Testis (tissue), 5 donors: ENCODE results near the gene ZNF780B. TPM values are rescaled to one million over a fixed set of nuclear protein-coding genes. Genes with fewer than 3 reads are reported as not detected.
A peak's percentile ranks its signal among the peaks of the same experiment; 100 is the strongest.

ENCODE experiments used
- DNase-seq: peaks from one replicate; pipeline ENCODE4 v3.0.0-alpha.2; 2019
- H3K27ac ChIP-seq, 2 donors: fragments of 200-600 bp; sonication (generic); one replicate each; pipeline ENCODE4 v1.5.1; 2019
- H3K27me3 ChIP-seq: fragments of 200-600 bp; sonication (generic); one replicate; pipeline ENCODE4 v1.5.1; 2019
- H3K36me3 ChIP-seq: fragments of 200-600 bp; sonication (generic); one replicate; pipeline ENCODE4 v1.5.1; 2017; ENCODE audit warnings: low read depth; ENCODE audit errors: missing control alignments
- H3K4me1 ChIP-seq: fragments of 200-600 bp; sonication (generic); one replicate; pipeline ENCODE4 v1.5.1; 2019
- H3K4me3 ChIP-seq, 2 donors: fragments of 200-600 bp; sonication (generic); one replicate each; pipeline ENCODE4 v1.5.1; 2017 to 2019
- H3K9me3 ChIP-seq: fragments of 200-600 bp; sonication (generic); one replicate; pipeline ENCODE4 v1.5.1; 2017
- POLR2A ChIP-seq: fragments of 450-650 bp; IDR thresholded peaks from one replicate; pipeline ENCODE4 v1.6.1; 2017; ENCODE audit warnings: antibody characterized with exemption, mild to moderate bottlenecking, moderate library complexity
- WGBS, 2 donors: methylation state at CpG; one replicate each; pipeline ENCODE4 v1.1.5; 2018; 5-methylcytosine and 5-hydroxymethylcytosine counted together
- intact Hi-C: fragments of 100-400 bp; cut with DNase I; formaldehyde crosslinking; loops from one replicate; pipeline ENCODE4 v1.15.1; 2023; ENCODE audit warnings: low total_unique reads
- long read RNA-seq, 2 donors: transcript quantifications; one replicate each; lab custom pipeline, GENCODE V29; 2026
- polyA plus RNA-seq: library from polyadenylated mRNA; stranded (reverse); fragments of 350-450 nt; fragmentation: Illumina TruSeq; extraction: RNeasy Lipid Tissue Mini Kit (QIAGEN cat#74804); gene quantifications from one replicate; pipeline ENCODE4 v1.2.3, GENCODE V29; 2014; ENCODE audit warnings: low read depth, low replicate concordance; ENCODE audit not compliant: insufficient read depth
- total RNA-seq, 2 donors: library from RNA; depleted of rRNA; stranded (reverse); fragments of >200 nt; gene quantifications; one replicate each; pipeline ENCODE4 v1.2.3, GENCODE V29; 2016
- TF ChIP-seq, protein P1 (sequence below), 3 experiments: fragments of 450-650 bp in 2 of 3; fragments of 200-600 bp in 1 of 3; sonication (generic) in 1 of 3; IDR thresholded peaks; one replicate each; pipeline ENCODE4 v1.5.1; 2016 to 2019; ENCODE audit warnings: antibody characterized with exemption in 3 of 3, mild to moderate bottlenecking in 2 of 3, moderate library complexity in 1 of 3

The ZNF780B gene
- total RNA-seq (10 to 100 TPM; 13.5 to 18.6 TPM), polyA plus RNA-seq (5.0 TPM)
- long read RNA-seq, donor 1, full-length matches to known transcripts = 1 of 1 reads
- long read RNA-seq, donor 1, partial matches to known transcripts = 0 of 1 reads
- long read RNA-seq, donor 1, other reads (novel, unspliced or antisense) = 0 of 1 reads
- long read RNA-seq, donor 2 = 0 reads

GRCh38 chr19:40055832-40056504, at the start of gene ZNF780B:
Gene ZNF780B, minus strand, starts transcription at chr19:40056231. Its CDS starts 5,899 bp downstream, at chr19:40050332.
- DNase-seq = peak; percentile 93
- whole genome bisulfite sequencing, 2 donors = 0% methylated on average over 33 to 41 of the region's 41 CpGs
- peaks cover 6% of the 10 kb centered on the region for H3K4me1 ChIP-seq
- intact Hi-C loops = no loop called here
- TF ChIP-seq POLR2A = no peak
- H3K27me3 ChIP-seq = no peaks in the 10 kb centered on the region
- no peaks in the 10 kb centered on the region for H3K9me3 ChIP-seq
- peak within 1 kb of the TSS; percentile 60 to 86 for H3K4me3 ChIP-seq
- H3K27ac ChIP-seq = peak within 1 kb of the TSS; percentile 23 to 60
- no peaks in the 10 kb centered on the region for H3K36me3 ChIP-seq

- H3K27ac ChIP-seq = no peak overlapping the region
- intact Hi-C loops = no loop called here
- 67 to 68% methylated on average over 1 of the region's 1 CpG for WGBS, 2 donors
Observed at GRCh38 chr19:40104754-40105153, 48.7 kb upstream of the ZNF780B start.

DNA sequence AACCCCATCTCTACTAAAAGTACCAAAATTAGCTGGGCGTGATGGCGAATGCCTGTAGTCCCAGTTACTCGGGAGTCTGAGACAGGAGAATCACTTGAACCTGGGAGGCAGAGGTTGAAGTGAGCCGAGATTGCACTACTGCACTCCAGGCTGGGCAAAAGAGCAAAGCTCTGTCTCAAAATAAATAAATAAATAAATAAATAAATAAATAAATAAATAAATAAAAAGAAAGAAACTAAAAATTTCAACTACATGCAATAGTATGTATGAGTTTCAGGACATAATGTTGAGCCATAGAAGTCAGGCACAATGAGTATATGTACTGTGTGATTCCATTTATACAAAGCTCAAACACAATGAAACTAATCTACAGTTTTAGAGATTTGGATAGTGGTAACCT, 47.6 kb upstream of the ZNF780B start:
- Histone ChIP-seq H3K27me3 (no peaks in the 10 kb centered on the region), H3K36me3 (no peaks in the 10 kb centered on the region), H3K9me3 (no peaks in the 10 kb centered on the region), H3K4me3 (no peak overlapping the region), H3K27ac (no peak overlapping the region), H3K4me1 (no peaks in the 10 kb centered on the region)
- intact Hi-C loops = no loop called here
- WGBS, 2 donors = 85 to 93% methylated on average over 4 of the region's 4 CpGs
- no peak for TF ChIP-seq POLR2A
- TF ChIP-seq, protein P1, sequence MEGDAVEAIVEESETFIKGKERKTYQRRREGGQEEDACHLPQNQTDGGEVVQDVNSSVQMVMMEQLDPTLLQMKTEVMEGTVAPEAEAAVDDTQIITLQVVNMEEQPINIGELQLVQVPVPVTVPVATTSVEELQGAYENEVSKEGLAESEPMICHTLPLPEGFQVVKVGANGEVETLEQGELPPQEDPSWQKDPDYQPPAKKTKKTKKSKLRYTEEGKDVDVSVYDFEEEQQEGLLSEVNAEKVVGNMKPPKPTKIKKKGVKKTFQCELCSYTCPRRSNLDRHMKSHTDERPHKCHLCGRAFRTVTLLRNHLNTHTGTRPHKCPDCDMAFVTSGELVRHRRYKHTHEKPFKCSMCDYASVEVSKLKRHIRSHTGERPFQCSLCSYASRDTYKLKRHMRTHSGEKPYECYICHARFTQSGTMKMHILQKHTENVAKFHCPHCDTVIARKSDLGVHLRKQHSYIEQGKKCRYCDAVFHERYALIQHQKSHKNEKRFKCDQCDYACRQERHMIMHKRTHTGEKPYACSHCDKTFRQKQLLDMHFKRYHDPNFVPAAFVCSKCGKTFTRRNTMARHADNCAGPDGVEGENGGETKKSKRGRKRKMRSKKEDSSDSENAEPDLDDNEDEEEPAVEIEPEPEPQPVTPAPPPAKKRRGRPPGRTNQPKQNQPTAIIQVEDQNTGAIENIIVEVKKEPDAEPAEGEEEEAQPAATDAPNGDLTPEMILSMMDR (IDR thresholded peaks at IDR 0.05) = no peak
- no peak for DNase-seq

More at GRCh38 chr19:40104754-40105153, 48.7 kb upstream of the ZNF780B start:
- DNase-seq = no peak
- Histone ChIP-seq H3K9me3 (no peaks in the 10 kb centered on the region), H3K4me3 (no peak overlapping the region), H3K27me3 (no peaks in the 10 kb centered on the region), H3K4me1 (no peaks in the 10 kb centered on the region), H3K36me3 (no peaks in the 10 kb centered on the region)
- TF ChIP-seq POLR2A = no peak
- TF ChIP-seq, protein P1 (IDR thresholded peaks at IDR 0.05) = no peak

DNA sequence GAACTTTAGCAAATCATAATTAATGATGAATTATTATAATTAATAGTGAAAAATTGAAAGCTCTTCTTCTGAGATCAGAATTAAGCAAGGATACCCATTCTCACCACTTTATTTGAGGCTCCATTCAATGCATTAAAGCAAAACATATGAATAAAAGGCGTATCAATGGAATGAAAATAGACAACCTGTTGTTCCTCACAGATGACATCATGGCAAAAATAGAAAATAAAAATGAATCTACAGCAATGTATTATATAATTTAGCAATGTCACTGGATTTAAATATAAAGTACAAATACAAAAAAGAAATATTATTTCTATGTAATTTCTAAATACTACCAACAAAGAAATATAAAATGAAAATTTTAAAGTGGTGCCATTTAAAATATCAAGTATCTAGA, 45.8 kb upstream of the ZNF780B start:
- intact Hi-C loops = no loop called here
- WGBS, 2 donors = 81 to 90% methylated on average over 1 of the region's 1 CpG

GRCh38 chr19:40093416-40093815, 37.4 kb upstream of the ZNF780B start:
- no peaks in the 10 kb centered on the region for H3K36me3 ChIP-seq
- no peak for DNase-seq
- no peak overlapping the region for H3K27ac ChIP-seq
- H3K4me1 ChIP-seq = peaks cover 7% of the 10 kb centered on the region
- TF ChIP-seq, protein P1 (IDR thresholded peaks at IDR 0.05) = no peak
- TF ChIP-seq POLR2A = no peak
- WGBS, 2 donors = 88 to 98% methylated on average over 1 of the region's 1 CpG
- H3K27me3 ChIP-seq = no peaks in the 10 kb centered on the region
- H3K9me3 ChIP-seq = no peaks in the 10 kb centered on the region
- intact Hi-C loops = no loop called here
- no peak overlapping the region for H3K4me3 ChIP-seq

More for the DNA sequence above, 45.8 kb upstream of the ZNF780B start:
- H3K9me3 ChIP-seq = no peaks in the 10 kb centered on the region
- DNase-seq = no peak
- H3K27me3 ChIP-seq = no peaks in the 10 kb centered on the region
- no peak overlapping the region for H3K4me3 ChIP-seq
- H3K27ac ChIP-seq = no peak overlapping the region
- no peaks in the 10 kb centered on the region for H3K36me3 ChIP-seq
- no peaks in the 10 kb centered on the region for H3K4me1 ChIP-seq
- TF ChIP-seq POLR2A = no peak
- TF ChIP-seq, protein P1 (IDR thresholded peaks at IDR 0.05) = no peak
